KG1 (cell line): ENCODE measurements around the gene CASP14.
"Not testable (repeated sequence)": the region's sequence is repeated elsewhere in the genome, so short reads cannot be mapped to it uniquely, and the experiment has no call there.

Experiments
- DNase-seq: peaks from one replicate; lab custom pipeline; 2025; lab: John Stamatoyannopoulos, UW

The CASP14 gene, protein sequence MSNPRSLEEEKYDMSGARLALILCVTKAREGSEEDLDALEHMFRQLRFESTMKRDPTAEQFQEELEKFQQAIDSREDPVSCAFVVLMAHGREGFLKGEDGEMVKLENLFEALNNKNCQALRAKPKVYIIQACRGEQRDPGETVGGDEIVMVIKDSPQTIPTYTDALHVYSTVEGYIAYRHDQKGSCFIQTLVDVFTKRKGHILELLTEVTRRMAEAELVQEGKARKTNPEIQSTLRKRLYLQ

DNA sequence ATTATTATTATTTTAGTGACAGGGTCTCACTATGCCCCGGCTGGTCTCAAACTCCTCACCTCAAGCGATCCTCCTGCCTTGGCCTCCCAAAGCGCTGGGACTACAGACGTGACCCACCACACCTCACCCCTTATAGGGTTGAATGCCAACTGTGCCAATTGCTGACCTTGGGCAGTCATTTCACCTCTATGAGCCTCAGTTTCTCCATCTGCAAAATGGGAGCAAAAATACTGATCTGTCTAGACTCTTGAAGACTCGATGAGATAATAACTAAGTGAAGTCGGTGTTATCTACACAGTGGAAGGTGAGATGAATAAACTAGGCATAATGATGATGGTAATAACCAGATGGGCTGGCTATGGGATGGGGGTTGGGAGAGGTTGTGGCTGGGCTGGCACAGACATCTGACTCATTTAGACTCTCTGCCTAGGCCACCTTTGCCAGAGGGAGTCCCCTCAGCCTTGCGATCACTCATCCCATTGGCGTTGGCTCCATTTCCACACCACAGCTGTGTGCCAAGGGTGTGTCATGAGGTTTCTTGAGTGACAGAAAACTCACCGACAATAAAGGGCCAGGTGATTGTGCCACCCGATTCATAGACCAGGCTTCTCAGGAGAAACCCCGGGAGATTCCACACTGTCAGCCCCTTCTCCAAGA, at the start of gene CASP14:
CASP14 (plus strand) TSS at position 596 of the 657 bp plus-strand sequence. CDS start 2,772 bp downstream, outside the sequence.
- DNase-seq, result no peak

GRCh38 chr19:15008308-15008707, 41.0 kb upstream of the CASP14 start:
- DNase-seq, result no peak

GRCh38 chr19:15010501-15011300, 38.6 kb upstream of the CASP14 start:
- no peak for DNase-seq

DNA sequence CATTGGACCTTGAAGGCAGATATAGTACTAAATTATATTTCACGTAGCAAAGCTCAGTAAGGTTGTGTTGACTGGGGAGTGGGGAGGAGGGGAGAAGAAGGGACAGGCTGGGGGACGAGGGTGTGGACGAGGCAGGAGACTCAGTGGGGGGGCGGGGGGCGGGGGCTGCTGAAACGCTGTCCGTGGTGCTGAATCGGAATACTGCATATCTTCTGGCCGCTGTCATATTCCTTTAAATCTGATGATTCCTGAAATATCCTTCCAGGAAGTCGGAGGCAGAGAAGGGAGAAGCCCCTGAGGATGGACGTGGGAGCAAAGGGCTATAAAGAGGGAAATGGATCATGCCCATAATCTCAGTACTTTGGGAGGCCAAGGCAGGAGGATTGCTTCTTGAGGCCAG, 34.7 kb upstream of the CASP14 start:
- DNase-seq, result no peak

DNA sequence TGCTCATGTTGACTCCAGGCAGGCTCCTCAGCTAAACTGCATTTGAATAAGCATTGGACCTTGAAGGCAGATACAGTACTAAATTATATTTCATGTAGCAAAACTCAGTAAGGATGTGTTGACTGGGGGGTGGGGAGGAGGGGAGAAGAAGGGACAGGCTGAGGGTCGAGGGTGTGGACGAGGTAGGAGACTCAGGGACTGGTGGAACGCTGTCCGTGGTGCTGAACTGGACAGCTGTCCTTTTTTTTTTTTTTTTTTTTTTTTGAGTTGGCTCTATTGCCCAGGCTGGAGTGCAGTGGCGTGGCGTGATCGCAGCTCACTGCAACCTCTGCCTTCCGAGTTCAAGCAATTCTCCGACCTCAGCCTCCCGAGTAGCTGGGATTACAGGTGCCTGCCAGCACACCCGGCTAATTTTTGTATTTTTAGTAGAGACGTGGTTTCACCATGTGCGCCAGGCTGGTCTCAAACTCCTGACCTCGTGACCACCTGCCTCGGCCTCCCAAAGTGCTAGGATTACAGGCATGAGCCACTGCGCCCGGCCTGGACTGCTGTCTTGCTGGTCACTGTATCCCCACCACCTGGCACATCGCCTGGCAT, 33.2 kb upstream of the CASP14 start:
- no peak for DNase-seq

GRCh38 chr19:15018836-15019235, 30.4 kb upstream of the CASP14 start:
- not testable (repeated sequence) for DNase-seq

- no peak for DNase-seq
These were observed 27.8 kb upstream of the CASP14 start for GRCh38 chr19:15021286-15022007.

- DNase-seq, result no peak
These were observed 26.5 kb upstream of the CASP14 start for GRCh38 chr19:15022752-15023151.

GRCh38 chr19:15025217-15025616, 24.1 kb upstream of the CASP14 start:
- DNase-seq, result no peak

- DNase-seq, result no peak
These were observed 20.8 kb upstream of the CASP14 start for GRCh38 chr19:15028490-15028889.

- DNase-seq, result no peak
These were observed 17.6 kb upstream of the CASP14 start for GRCh38 chr19:15031675-15032074.

- no peak for DNase-seq
These were observed 13.4 kb upstream of the CASP14 start for GRCh38 chr19:15035795-15036311.

- DNase-seq, result no peak
These were observed 11.7 kb upstream of the CASP14 start for GRCh38 chr19:15037586-15037985.

DNA sequence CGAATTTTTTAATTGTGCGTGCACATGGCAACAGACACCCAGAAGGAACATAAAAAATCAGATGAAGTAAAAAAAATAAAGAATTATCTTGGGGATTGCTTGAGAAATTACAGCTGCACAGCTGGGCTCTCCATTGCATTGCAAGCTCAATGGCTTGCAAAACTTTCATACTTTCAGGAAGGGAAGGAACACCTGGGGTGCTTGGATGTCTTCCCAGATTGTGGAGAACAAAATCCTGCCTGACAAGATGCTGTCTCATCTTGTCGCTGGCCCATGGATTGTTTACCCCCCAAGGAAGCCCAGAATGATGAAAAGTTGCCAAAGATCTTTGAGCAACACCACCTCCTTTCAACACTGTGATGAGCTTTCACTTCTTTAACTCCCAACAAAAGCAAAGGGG, 11.0 kb upstream of the CASP14 start:
- DNase-seq, result no peak

DNA sequence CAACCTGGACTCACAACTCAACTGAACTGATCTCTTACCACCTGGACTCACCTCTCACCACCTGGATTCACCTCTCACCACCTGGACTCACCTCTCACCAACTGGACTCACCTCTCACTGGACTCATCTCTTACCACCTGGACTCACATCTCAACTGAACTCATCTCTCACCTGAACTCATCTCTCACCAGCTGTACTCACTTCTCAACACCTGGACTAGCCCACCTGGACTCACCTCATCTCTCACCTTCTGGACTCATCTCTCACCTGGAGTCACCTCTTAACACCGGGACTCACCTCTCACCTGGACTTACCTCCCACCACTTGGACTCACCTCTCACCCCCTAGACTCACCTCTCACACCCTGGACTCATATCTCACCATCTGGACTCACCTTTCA, 7.3 kb upstream of the CASP14 start:
- DNase-seq, result no peak

- DNase-seq, result no peak
These were observed 6.5 kb upstream of the CASP14 start for GRCh38 chr19:15042826-15043225.

- no peak for DNase-seq
These were observed 3.8 kb upstream of the CASP14 start for GRCh38 chr19:15045506-15045905.

- no peak for DNase-seq
These were observed 1.6 kb upstream of the CASP14 start for GRCh38 chr19:15047680-15048079.

DNA sequence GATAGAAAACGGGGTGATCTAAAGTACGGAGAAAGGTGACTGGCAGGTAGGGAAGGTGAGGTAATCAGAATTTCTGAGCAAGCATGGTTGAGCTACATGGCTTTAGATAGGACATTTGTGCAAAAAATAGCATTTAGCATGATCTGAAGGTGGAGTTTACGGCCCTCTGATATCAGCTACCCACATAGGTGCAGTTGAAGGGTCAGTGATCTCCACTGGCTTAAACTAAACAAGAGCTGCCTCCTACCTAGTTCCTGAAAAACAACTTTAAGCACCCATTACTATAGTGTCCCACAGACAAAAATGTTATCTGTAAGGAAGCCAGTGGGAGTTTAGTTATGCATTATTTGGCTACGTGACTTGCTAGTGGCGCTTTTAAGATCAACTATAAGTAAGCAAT, 1.2 kb upstream of the CASP14 start:
- no peak for DNase-seq

- no peak for DNase-seq
These were observed 1.4 kb downstream of the CASP14 start for GRCh38 chr19:15050639-15051038.

DNA sequence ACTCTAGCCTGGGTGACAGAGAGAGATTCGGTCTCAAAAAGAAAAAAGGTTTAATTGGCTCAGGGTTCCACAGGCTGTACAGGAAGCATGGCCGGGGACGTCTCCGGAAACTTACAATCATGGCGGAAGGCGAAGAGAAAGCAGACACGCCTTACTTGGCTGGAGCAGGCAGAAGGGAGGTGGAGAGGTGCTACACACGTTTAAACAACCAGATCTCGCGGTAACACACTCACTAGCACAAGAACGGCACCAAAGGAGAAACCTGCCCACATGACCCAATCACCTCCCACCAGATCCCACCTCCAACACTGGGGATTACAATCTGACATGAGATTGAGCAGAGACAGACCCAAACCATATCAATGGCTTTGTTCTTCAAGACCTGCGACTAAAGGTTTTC, 12.8 kb downstream of the CASP14 start:
- DNase-seq, result no peak

DNA sequence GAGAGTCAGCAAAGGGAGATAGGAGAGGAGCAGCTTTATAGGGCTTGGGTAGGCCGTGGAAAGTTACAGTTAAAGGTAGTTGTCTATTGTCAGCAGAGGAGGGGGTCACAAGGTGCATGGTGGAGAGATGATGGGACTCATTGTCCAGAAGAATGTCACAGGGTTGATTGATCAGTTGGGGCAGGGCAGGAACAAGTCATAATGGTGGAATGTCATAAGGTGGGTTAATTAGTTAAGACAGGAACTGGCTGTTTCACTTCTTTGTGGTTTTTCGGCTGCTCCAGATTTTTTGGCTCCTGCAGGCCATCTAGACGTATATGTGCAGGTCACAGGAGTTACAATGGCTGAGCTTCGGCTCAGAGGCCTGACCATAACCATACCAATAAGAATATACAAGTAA, 21.1 kb downstream of the CASP14 start:
- not testable (repeated sequence) for DNase-seq
